AG10803 (cell line): ENCODE results near the gene KCNAB2.

ENCODE experiments used
- DNase-seq: peaks from one replicate; pipeline ENCODE4 v3.0.0; 2010; ENCODE audit warnings: low read depth
- H3K4me3 ChIP-seq: 2 replicates; pipeline ENCODE4 v1.5.1; 2011; ENCODE audit warnings: mild to moderate bottlenecking, low read length, control low read depth
- CTCF ChIP-seq: conservative IDR thresholded peaks from 2 replicates; pipeline ENCODE4 v1.5.1; 2011; ENCODE audit warnings: mild to moderate bottlenecking, low read length, control low read depth, inconsistent platforms

Gene KCNAB2

GRCh38 chr1:6127587-6128163, 82.0 kb downstream of the KCNAB2 start:
- no peak for TF ChIP-seq CTCF
- H3K4me3 ChIP-seq: peak overlapping the region; percentile 12; the same call in 1 of the 2 replicates
- DNase-seq: peak; percentile 41

- DNase-seq: no peak
- no peak overlapping the region for H3K4me3 ChIP-seq
- no peak for TF ChIP-seq CTCF
These were observed 82.8 kb downstream of the KCNAB2 start for GRCh38 chr1:6128276-6129081.

- H3K4me3 ChIP-seq: no peak overlapping the region
- TF ChIP-seq CTCF: no peak
- DNase-seq: no peak
These were observed 83.6 kb downstream of the KCNAB2 start for GRCh38 chr1:6129313-6129712.

DNA sequence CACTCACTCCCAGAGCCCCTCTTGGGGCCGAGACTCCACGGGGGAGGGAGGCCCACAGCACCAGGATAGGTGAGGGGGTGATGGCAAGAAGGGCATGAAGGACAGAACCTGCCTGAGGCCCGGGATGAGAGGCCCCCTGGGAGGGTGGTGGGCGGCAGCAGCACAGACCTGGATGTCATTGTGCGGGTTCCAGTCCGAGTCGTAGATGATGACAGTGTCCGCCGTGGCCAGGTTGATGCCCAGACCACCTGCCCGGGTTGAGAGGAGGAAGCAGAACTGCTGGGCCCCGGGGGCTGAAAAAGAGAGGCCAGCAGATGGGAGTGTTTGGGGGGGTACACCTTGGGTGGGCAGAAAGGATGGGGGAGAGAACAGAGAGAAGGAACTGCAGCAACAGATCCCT, 84.3 kb downstream of the KCNAB2 start:
- no peak for TF ChIP-seq CTCF
- DNase-seq: no peak
- H3K4me3 ChIP-seq: no peak overlapping the region

DNA sequence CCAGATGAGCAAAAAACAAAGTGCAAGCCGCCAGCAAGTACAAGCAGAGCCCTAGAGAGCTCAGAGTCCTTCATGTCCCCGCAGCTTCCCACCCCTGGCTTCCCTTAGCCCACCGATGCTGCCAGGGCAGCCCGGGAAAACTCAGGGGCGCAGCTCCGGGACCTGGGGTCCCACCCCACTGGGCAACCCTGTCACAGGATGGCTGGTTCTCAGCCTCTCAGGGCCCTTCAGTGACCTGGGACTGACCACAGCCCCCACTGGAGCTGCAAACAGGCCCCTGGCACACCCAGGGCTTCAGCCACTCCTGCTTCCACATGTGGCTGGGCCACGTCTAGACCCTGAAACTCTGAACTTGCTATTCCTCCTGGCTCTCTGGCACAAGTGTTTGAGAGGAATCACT, 84.9 kb downstream of the KCNAB2 start:
- no peak for TF ChIP-seq CTCF
- DNase-seq: no peak
- no peak overlapping the region for H3K4me3 ChIP-seq

- H3K4me3 ChIP-seq: no peak overlapping the region
- no peak for DNase-seq
- no peak for TF ChIP-seq CTCF
These were observed 85.9 kb downstream of the KCNAB2 start for GRCh38 chr1:6131561-6131960.
